Stimulated activated CD8-positive, alpha-beta memory T cell treated with anti-CD3 and anti-CD28 coated beads, Interleukin-15, amount 100 ng/mL, for 1 hour (primary cell): ENCODE measurements around the gene TEFM.
"Not testable (repeated sequence)": the region's sequence is repeated elsewhere in the genome, so short reads cannot be mapped to it uniquely, and the experiment has no call there.

Source experiments
- DNase-seq: peaks from one replicate; pipeline ENCODE4 v3.0.0-alpha.2; 2020; ENCODE audit warnings: low read depth

Gene TEFM

DNA sequence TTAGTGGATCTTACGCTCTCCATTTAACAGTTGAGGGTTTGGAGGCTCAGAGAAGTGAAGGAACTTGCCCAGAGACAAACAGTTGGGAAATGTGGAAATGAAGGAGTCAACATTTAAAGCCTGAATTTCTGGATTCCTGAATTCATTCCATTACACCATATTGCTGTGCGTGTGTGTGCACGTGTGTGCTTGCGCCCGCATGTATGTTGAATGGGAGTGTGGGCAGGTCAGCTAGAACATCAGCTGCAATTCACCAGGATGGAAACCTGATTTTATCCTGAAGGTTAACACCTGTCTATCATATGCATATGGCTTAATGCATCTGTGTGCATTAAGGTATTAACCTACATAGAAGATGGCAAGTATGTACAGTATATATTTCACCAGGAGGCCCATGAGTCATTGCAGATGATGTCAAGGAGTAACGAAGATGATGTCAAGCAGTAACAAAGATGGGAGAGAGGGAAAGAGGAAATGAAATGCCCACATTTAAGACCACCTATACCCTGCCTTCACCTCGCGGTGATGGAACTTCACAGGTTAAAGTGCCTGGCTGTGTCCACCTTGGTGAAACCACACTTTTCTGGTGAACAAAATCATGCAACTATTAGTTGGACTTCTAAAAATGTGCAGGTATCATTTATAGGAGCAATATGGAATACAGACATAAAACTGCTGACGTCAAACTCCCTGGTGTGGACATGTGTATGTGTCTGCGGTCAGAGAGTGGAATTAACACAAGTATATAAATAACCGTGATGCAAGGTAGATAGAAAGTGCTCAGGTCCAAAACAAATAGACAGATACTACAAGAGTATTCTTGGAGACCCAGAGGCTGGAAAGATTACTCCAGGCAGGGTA, 14.9 kb upstream of the TEFM start:
- no peak for DNase-seq

DNA sequence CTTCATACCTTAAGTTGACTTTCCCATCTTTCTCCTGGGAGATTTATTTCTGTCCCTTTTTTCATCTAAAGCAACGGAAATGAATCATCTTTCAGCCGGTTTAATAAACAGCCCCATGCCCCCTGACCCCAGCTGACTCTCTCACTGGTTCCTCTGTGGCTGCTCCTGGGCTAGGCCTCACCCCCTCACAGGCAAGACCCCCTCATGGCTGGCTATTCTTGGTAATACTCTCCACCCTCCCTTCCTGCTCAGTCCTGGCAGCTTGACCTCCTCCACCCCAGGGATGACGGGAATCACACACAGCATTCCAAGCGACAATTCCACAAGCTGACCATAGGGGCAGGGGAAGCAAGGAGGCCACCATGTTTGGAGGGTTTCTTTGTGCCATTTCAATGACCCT, 14.2 kb upstream of the TEFM start:
- DNase-seq = no peak

DNA sequence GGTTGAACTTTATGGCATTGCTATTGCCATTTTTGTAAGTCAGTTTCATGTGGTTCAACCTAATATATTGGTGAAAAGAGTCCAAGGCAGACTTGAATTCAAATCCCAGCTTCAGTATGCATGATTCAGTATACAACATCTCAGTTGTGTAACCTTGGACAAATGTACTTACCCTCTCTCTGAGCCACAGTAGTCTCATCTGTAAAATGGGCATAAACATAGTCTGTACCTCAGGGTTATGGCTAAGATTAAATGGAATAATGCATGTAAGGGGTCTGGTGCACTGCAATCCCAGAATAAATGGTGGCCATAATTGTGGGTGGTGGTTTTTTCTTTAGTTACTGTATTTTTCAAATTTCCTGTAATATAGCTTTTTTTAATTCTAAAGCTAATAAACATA, 11.0 kb upstream of the TEFM start:
- DNase-seq = no peak

DNA sequence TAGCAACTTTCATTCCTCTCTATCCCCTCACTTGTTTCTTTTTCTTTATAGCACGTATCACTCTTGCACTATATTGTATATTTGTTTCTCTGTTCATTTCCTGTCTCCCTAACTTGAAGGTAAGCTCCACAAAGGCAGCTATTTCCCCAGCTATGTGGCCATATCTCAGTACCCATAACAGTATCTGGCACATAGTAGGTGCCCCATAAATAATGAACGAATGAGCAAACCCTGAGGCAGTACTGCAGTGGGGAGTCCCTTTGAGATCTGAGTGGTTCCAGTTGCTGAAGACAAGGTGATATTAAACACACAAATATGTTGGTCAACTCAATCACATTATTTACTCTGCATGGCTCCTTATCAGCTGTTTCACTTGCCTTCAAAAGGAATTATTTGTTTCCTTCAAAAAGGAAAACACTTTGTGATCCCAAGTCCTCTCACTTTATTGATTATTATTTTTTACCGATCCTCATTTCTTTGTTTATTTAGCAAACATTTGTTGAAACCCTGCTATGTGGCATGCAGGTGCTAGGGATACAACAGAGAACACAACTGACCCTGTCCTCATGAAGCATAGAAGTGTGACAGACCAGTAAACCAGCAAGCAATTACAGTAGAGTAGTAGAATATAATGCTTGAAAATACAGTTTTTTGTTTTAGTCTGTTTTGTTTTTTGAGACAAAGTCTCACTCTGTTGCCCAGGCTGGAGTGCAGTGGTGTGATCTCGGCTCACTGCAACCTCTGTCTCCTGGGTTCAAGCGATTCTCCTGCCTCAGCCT, 10.0 kb upstream of the TEFM start:
- DNase-seq = no peak

DNA sequence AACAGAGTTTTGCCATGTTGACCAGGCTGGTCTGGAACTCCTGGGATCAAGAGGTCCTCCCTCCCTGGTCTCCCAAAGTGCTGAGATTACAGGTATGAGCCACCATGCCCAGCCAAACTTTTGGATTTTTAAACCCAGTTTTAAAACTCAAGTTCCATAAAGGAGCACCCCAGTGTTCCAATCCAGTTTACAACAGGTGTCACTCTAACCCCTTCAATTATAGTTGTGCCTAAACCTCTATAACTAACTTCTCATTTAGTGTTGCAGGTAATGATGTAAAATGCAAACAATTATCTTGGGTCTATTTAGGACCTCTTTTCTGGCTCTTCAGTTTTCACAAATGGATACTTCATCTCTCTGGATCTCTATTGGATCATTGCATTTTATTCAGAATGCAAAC, 7.9 kb upstream of the TEFM start:
- no peak for DNase-seq

DNA sequence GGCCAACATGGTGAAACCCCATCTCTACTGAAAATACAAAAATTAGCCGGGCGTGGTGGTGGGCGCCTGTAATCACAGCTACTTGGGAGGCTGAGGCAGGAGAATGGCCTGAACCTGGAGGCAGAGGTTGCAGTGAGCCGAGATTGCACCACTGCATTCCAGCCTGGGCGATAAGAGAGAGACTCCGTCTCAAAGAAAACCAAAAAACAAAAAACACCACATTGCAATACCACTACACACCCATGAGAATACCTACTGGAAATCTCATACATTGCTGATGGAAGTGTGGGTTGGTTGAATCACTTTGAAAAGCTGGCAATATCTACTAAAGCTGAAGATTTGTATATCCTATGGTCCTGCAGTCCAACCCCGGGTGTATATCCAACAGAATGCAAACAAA, 4.1 kb upstream of the TEFM start:
- DNase-seq = not testable (repeated sequence)

DNA sequence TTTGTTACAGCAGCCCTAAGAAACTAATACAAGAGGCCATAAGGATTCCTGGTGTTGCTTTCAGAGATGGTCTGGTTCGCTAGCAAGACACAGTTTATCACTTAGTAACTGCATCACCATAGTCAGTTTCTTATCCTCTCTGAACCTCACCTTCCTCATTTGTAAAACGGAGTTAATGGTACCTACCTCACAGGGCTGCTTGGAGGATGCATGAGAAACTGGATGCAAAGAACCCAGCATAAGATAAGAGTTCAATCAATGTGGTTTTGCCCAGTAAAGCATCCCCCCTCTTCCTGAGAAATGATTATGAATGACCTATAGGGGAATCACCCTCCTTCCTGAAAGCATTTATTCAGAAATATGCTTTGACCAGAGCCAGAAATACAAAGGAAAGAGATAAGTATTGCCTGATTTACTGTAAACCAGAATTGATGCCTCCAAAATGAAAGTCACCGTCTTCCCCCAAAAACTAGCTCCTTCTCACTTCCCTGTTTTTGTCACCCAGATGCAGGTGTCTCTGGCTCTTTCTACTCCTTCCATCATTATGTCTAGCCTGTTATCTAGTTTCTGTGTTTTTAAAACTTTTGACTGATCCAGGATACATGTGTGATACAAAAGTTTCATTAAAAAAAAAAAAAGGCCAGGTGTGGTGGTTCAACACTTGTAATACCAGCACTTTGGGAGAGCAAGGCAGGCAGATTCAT, 2.8 kb upstream of the TEFM start:
- no peak for DNase-seq

DNA sequence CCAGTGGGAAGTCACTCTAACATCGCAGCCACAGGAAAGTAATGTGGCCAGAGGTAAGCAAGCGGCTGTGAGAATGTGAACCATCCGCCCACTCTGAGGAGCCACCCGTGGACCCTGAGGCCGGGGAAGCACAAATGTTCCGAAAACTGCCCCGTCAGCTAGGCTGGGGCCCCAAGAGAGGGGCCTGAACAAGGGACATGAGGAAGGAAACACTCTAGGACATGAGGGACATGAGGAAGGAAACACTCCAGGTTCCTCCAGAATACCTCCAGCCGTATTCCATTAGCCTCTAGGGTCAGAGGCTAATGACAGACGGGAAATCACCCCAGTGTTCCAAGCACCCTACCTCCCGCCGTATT, 317 bp downstream of the TEFM start:
- no peak for DNase-seq

DNA sequence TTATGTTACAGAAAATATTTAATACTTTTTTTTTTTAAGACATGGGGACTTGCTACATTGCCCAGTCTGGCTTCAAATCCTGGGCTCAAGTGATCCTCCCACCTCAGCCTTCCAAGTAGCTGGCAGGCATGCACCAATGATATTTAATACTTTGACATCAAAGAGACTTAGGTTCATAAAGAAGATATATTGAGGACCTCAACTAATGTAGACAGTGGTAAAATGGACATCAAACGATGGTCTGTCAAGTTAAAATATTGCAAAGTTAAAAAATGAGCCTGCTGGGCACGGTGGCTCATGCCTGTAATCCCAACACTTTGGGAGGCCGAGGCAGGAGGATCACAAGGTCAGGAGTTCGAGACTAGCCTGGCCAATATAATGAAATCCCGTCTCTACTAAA, 8.7 kb downstream of the TEFM start:
- no peak for DNase-seq

DNA sequence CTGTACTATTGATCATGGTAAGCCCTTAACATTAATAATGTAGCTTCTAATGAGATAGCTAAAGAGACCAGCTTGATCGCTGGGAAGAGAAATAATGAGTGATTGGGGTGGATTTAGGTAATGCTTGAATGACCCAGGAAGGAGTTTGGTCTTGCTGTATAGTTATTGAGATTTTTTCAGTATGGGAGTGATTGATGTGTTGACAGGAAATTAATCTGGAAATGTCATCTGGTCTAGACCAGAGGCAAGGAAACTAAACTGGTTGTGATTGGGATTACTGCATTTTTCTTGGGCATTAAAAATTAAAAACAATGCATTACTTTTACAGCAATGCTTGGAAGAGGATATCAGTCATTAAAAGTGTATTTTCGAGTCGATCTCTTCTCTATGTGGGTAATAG, 11.8 kb downstream of the TEFM start:
- no peak for DNase-seq

DNA sequence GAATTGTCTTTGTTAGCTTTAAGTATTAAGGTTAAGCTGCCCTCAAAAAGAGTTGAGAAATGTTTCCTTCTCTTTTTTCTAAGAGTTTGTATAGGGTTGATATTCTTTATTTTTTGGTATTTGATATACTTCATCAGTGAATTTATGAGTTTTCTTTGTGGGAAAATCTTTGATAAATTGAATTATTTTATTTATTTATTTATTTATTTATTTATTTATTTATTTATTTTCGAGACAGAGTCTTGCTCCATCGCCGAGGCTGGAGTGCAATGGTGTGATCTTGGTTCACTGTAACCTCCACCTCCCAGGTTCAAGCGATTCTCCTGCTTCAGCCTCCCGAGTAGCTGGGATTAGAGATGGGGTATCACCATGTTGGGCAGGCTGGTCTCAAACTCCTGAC, 19.9 kb downstream of the TEFM start:
- DNase-seq = no peak

DNA sequence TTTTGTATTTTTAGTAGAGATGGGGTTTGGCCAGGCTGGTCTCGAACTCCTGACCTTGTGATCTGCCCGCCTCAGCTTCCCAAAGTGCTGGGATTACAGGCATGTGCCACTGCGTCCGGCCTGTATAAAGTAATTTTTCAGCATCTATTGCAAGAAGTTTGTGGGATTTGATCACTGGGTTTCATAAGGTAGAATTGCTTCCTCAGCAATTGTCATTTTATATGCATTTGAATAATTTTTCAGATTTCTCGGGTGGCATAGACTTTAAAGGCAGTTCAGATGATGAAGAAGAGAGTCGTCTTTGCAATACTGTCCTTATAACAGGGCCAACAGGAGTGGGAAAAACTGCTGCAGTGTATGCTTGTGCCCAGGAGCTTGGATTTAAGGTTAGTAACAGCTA, 37.0 kb downstream of the TEFM start:
- DNase-seq = no peak

DNA sequence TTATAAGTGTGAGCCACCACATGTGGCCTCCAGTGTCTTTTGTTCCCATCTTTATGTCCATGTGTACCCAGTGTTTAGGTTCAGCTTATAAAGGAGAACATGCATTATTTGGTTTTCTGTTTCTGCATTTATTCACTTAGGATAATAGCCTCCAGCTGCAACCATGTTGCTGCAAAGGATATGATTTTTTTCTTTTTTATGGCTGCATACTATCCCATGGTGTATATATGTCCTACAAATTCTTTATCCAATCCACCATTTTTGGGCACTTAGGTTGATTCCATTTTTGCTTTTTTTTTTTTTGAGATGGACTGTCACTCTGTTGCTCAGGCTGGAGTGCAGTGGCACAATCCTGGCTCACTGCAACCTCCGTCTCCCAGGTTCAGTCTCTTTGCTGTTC, 41.4 kb downstream of the TEFM start:
- DNase-seq = no peak

DNA sequence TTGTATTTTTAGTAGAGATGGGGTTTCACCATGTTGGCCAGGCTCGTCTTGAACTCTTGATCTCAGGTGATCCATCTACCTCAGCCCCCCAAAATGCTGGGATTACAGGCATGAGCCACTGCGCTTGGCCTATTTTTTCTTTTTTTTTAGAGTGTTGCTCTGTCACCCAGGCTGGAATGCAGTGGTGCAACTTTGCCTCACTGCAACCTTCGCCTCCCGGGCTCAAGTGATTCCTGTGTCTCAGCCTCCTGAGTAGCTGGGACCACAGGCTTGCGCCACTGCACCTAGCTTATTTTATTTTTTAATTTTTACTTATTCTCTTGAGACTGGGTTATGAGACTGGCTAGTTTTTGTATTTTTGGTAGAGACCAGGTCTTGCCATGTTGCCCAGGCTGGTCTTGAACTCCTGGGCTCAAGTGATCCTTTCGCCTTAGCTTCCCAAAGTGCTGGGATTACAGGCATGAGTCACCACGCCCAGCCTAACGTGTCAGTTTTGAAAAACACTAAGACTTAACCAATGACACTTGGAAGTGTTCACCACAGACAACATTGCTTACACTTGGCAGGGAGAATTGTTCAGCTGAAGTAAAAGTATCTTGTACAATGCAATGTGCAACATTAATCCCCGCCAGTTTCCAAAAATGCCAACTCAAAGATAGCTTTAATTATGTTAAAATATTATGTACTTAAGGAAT, 47.3 kb downstream of the TEFM start:
- no peak for DNase-seq

DNA sequence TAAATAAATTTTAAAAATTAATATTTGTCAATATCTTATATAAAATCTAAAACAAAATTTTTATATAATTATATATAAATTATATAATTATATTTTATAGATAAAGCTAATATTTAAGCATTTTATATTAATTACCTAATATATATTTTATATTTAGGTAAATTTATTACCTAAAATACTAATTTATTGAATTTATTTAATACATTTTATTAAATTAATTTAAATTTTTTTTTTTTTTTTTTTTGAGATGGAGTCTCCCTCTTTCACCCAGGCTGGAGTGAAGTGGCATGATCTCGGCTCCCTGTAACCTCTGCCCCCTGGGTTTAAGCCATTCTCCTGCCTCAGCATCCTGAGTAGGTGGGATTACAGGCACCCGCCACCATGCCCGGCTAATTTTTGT, 51.9 kb downstream of the TEFM start:
- DNase-seq = no peak
